Left lung (tissue), 10 donors: ENCODE measurements around the gene PMF1. TPM values are rescaled to one million over a fixed set of nuclear protein-coding genes. Genes with fewer than 3 reads are reported as not detected.
A peak's percentile ranks its signal among the peaks of the same experiment; 100 is the strongest.

Experiments used
- ATAC-seq: fragments of 200-7000 bp; cut with Tn5 transposase; one replicate; pipeline ENCODE4 v1.9.1; 2020; ENCODE audit warnings: moderate library complexity
- DNase-seq, 4 donors: peaks; one replicate each; pipeline ENCODE4 v3.0.0-alpha.2; 2013 to 2020
- H3K27ac ChIP-seq, 2 donors: fragments of 200-600 bp; sonication (generic) in 1 of 2; one replicate each; pipeline versions ENCODE4 v1.5.0 to v1.8.0; 2020 to 2021
- H3K27me3 ChIP-seq, 2 donors: fragments of 200-600 bp; sonication (generic) in 1 of 2; one replicate each; pipeline versions ENCODE4 v1.5.0 to v1.8.0; 2020 to 2021
- H3K36me3 ChIP-seq, 2 donors: fragments of 200-600 bp; sonication (generic) in 1 of 2; one replicate each; pipeline versions ENCODE4 v1.5.0 to v1.8.0; 2020 to 2021
- H3K4me1 ChIP-seq, 2 donors: fragments of 200-600 bp; one replicate each; pipeline ENCODE4 v1.8.0; 2021
- H3K4me3 ChIP-seq, 2 donors: fragments of 200-600 bp; sonication (generic) in 1 of 2; one replicate each; pipeline versions ENCODE4 v1.5.0 to v1.8.0; 2020 to 2021; ENCODE audit warnings: mild to moderate bottlenecking in 1 of 2
- H3K9me3 ChIP-seq, 2 donors: fragments of 200-600 bp; sonication (generic) in 1 of 2; one replicate each; pipeline versions ENCODE4 v1.5.0 to v1.8.0; 2020 to 2021
- CTCF ChIP-seq, 2 donors: fragments of 200-600 bp; sonication (generic) in 1 of 2; IDR thresholded peaks; one replicate each; pipeline versions ENCODE4 v1.5.0 to v1.8.0; 2021; ENCODE audit warnings: antibody characterized with exemption in 2 of 2
- intact Hi-C, 2 donors: fragments of 100-400 bp; cut with DNase I; formaldehyde crosslinking; loops; one replicate each; pipeline versions ENCODE4 v1.11.2 to v1.14.2; 2022
- polyA plus RNA-seq, 6 donors: library from polyadenylated mRNA; unstranded; fragments of 120-200 nt; gene quantifications; one replicate each; pipeline ENCODE4 v1.2.1, GENCODE V29; 2013; ENCODE audit not compliant: insufficient read length in 6 of 6
- total RNA-seq, 2 donors: library from RNA; stranded (reverse); fragmentation: NEBNext Ultra II Directional; extraction: Animal tissue kit (Norgen Biotek cat#: 25700); gene quantifications; one replicate each; pipeline ENCODE4 v1.2.1, GENCODE V29; 2021
- donor health status: DM: no; HTN: yes; CAD: no.
- donor health status: DM: no; HTN: no; CAD: no.

PMF1 gene
- total and polyA plus RNA-seq, 8 donors = 40.1 to 91.5 (median 78.0) TPM

GRCh38 chr1:156263288-156263655, 50.5 kb downstream of the PMF1 start:
- H3K36me3 ChIP-seq = peaks cover 4 to 99% of the 10 kb centered on the region in 2 donors
- TF ChIP-seq CTCF (IDR thresholded peaks at IDR 0.05) = no peak
- H3K4me1 ChIP-seq = no peaks in the 10 kb centered on the region
- no peak overlapping the region for H3K4me3 ChIP-seq
- no peaks in the 10 kb centered on the region for H3K9me3 ChIP-seq
- no peak overlapping the region for H3K27ac ChIP-seq
- ATAC-seq = no peak
- no peaks in the 10 kb centered on the region for H3K27me3 ChIP-seq
- DNase-seq = no peak
- intact Hi-C loops = no loop called here

DNA sequence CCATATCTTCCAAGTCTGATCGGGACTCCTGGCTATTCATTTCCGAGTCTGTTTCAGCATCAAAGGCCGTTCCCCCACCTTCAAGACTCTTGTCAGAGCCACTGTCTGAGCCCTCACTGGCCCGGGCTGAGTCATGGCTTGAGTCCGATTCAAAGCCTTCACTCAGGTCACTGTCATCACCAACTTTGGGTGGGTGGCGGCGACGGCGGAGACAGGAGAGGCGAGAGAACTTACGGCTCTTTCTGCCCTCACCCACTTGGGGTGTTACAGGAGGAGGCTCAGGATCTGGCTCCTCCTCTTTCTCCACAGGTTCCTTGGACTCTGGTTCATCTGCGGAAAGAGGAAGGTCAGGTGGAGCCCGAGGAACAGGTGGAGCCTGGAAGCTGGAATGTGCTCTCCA, 53.2 kb downstream of the PMF1 start:
- Histone ChIP-seq H3K9me3 (no peaks in the 10 kb centered on the region), H3K36me3 (peaks cover 0 to 99% of the 10 kb centered on the region in 2 donors), H3K4me1 (no peaks in the 10 kb centered on the region), H3K4me3 (no peak overlapping the region), H3K27me3 (no peaks in the 10 kb centered on the region), H3K27ac (no peak overlapping the region)
- ATAC-seq (no peak), DNase-seq (peak in 1 of 4 donors; percentile 78)
- intact Hi-C loops = no loop called here
- TF ChIP-seq CTCF (IDR thresholded peaks at IDR 0.05) = no peak

GRCh38 chr1:156268336-156268735, 55.5 kb downstream of the PMF1 start:
- no peak overlapping the region for H3K4me3 ChIP-seq
- no peaks in the 10 kb centered on the region for H3K9me3 ChIP-seq
- TF ChIP-seq CTCF (IDR thresholded peaks at IDR 0.05) = no peak
- no peak overlapping the region for H3K27ac ChIP-seq
- ATAC-seq (no peak), DNase-seq (no peak)
- no peaks in the 10 kb centered on the region for H3K4me1 ChIP-seq
- H3K27me3 ChIP-seq = no peaks in the 10 kb centered on the region
- intact Hi-C loops = no loop called here
- peaks cover 0 to 99% of the 10 kb centered on the region in 2 donors for H3K36me3 ChIP-seq

GRCh38 chr1:156270314-156270713, 57.5 kb downstream of the PMF1 start:
- H3K27me3 ChIP-seq = no peaks in the 10 kb centered on the region
- no peaks in the 10 kb centered on the region for H3K9me3 ChIP-seq
- no peak for TF ChIP-seq CTCF (IDR thresholded peaks at IDR 0.05)
- no peak for DNase-seq
- no peak for ATAC-seq
- H3K36me3 ChIP-seq = peaks cover 0 to 100% of the 10 kb centered on the region in 2 donors
- no peaks in the 10 kb centered on the region for H3K4me1 ChIP-seq
- intact Hi-C loops = no loop called here
- H3K4me3 ChIP-seq = no peak overlapping the region
- no peak overlapping the region for H3K27ac ChIP-seq

GRCh38 chr1:156276532-156276931, 63.7 kb downstream of the PMF1 start:
- no peak for TF ChIP-seq CTCF (IDR thresholded peaks at IDR 0.05)
- Histone ChIP-seq H3K4me3 (no peak overlapping the region), H3K9me3 (no peaks in the 10 kb centered on the region), H3K27me3 (no peaks in the 10 kb centered on the region), H3K36me3 (peaks cover 0 to 79% of the 10 kb centered on the region in 2 donors), H3K4me1 (peaks cover 6 to 31% of the 10 kb centered on the region in 2 donors), H3K27ac (peak overlapping the region in 1 of 2 donors; percentile 48)
- peak; percentile 11 for ATAC-seq
- DNase-seq = no peak
- intact Hi-C loops = no loop called here
